GM23338 (cell line): Measurements from ENCODE around the gene NELFE. TPM values are rescaled to one million over a fixed set of nuclear protein-coding genes. Genes with fewer than 3 reads are reported as not detected.
A peak's percentile ranks its signal among the peaks of the same experiment; 100 is the strongest.

Source experiments
- ATAC-seq: fragments of 200-7000 bp; cut with Tn5 transposase; 3 replicates; pipeline ENCODE4 v1.9.1; 2020
- DNase-seq: peaks from one replicate; pipeline ENCODE4 v3.0.0-alpha.2; 2015; ENCODE audit warnings: low spot score
- H2AFZ ChIP-seq: fragments of 200-600 bp; sonication (generic); 2 replicates; pipeline ENCODE4 v1.8.0; 2016; ENCODE audit warnings: antibody characterized with exemption, mild to moderate bottlenecking, moderate library complexity
- H3F3A ChIP-seq: fragments of 200-600 bp; sonication (generic); replicated peaks from 2 replicates; pipeline ENCODE4 v1.8.0; 2017; ENCODE audit warnings: antibody characterized with exemption, mixed run types, low read depth
- H3K27ac ChIP-seq: fragments of 200-600 bp; sonication (generic); 2 replicates; pipeline ENCODE4 v1.6.1; 2016; ENCODE audit warnings: low read depth
- H3K27me3 ChIP-seq: fragments of 200-600 bp; sonication (generic); 2 replicates; pipeline ENCODE4 v1.8.0; 2016; ENCODE audit warnings: mild to moderate bottlenecking, mixed run types, moderate library complexity; ENCODE audit not compliant: insufficient read depth
- H3K36me3 ChIP-seq: fragments of 200-600 bp; sonication (generic); 2 replicates; pipeline ENCODE4 v1.8.0; 2016; ENCODE audit warnings: mild to moderate bottlenecking; ENCODE audit not compliant: insufficient read depth
- H3K4me1 ChIP-seq: fragments of 200-600 bp; sonication (generic); 2 replicates; pipeline ENCODE4 v1.8.0; 2016; ENCODE audit warnings: mild to moderate bottlenecking, moderate library complexity; ENCODE audit not compliant: insufficient read depth
- H3K4me2 ChIP-seq: fragments of 200-600 bp; sonication (generic); 2 replicates; pipeline ENCODE4 v1.7.1; 2017; ENCODE audit warnings: mixed run types
- H3K4me3 ChIP-seq: fragments of 200-600 bp; sonication (generic); 2 replicates; pipeline ENCODE4 v1.6.1; 2016; ENCODE audit warnings: mixed run types
- H3K79me2 ChIP-seq: fragments of 200-600 bp; sonication (generic); replicated peaks from 2 replicates; pipeline ENCODE4 v1.8.0; 2017; ENCODE audit warnings: mild to moderate bottlenecking; ENCODE audit not compliant: insufficient read depth
- H3K9me2 ChIP-seq: fragments of 200-600 bp; sonication (generic); 2 replicates; pipeline ENCODE4 v1.8.0; 2017; ENCODE audit not compliant: insufficient read depth
- H4K20me1 ChIP-seq: fragments of 200-600 bp; sonication (generic); replicated peaks from 2 replicates; pipeline ENCODE4 v1.8.0; 2017; ENCODE audit warnings: mild to moderate bottlenecking; ENCODE audit not compliant: insufficient read depth
- H3K27ac Mint-ChIP-seq: 2 replicates; pipeline ENCODE4 v1.8.0; 2020; ENCODE audit warnings: inconsistent platforms, mild to moderate bottlenecking, moderate library complexity, mixed read lengths
- H3K27me3 Mint-ChIP-seq: 3 replicates; pipeline ENCODE4 v1.8.0; 2022; ENCODE audit warnings: low read depth, mild to moderate bottlenecking, moderate library complexity, mixed read lengths, inconsistent platforms; ENCODE audit not compliant: insufficient read depth, poor library complexity
- H3K36me3 Mint-ChIP-seq: 3 replicates; pipeline ENCODE4 v1.8.0; 2021; ENCODE audit warnings: low read depth, mild to moderate bottlenecking, inconsistent platforms, moderate library complexity, mixed read lengths
- H3K4me1 Mint-ChIP-seq: 3 replicates; pipeline ENCODE4 v1.8.0; 2020; ENCODE audit warnings: mild to moderate bottlenecking, inconsistent platforms, mixed read lengths
- H3K4me3 Mint-ChIP-seq: 3 replicates; pipeline ENCODE4 v1.8.0; 2021; ENCODE audit warnings: moderate library complexity, mild to moderate bottlenecking, inconsistent platforms, mixed read lengths
- H3K9me3 Mint-ChIP-seq: 3 replicates; pipeline ENCODE4 v1.8.0; 2020; ENCODE audit warnings: moderate library complexity, mild to moderate bottlenecking, inconsistent platforms, mixed read lengths
- CREB1 ChIP-seq: fragments of 250-450 bp; sonication (Bioruptor Pico); IDR thresholded peaks from 2 replicates; pipeline ENCODE4 v1.5.0; 2020; ENCODE audit warnings: low read depth, mild to moderate bottlenecking, moderate library complexity
- CTCF ChIP-seq, 2 experiments: fragments of 200-600 bp in 1 of 2; sonication (generic) in 1 of 2; conservative IDR thresholded peaks; 2 replicates each; pipeline versions ENCODE4 v1.5.1 to v1.6.1; 2016 to 2017; ENCODE audit warnings: antibody characterized with exemption in 2 of 2, low read depth in 2 of 2, mild to moderate bottlenecking in 2 of 2, moderate library complexity in 1 of 2
- EZH2 ChIP-seq: fragments of 200-600 bp; sonication (generic); IDR thresholded peaks from one replicate; pipeline ENCODE4 v1.8.0; 2017; ENCODE audit warnings: antibody characterized with exemption, mild to moderate bottlenecking, low read depth; ENCODE audit not compliant: unreplicated experiment
- EZH2phosphoT487 ChIP-seq: fragments of 200-600 bp; sonication (generic); IDR thresholded peaks from one replicate; pipeline ENCODE4 v1.8.1; 2018; ENCODE audit warnings: antibody characterized with exemption; ENCODE audit not compliant: unreplicated experiment
- JUNB ChIP-seq: IDR thresholded peaks from one replicate; pipeline ENCODE4 v1.6.1; 2016; ENCODE audit warnings: antibody characterized with exemption; ENCODE audit not compliant: unreplicated experiment
- NANOG ChIP-seq: IDR thresholded peaks from 2 replicates; pipeline ENCODE4 v1.6.1; 2016; ENCODE audit warnings: antibody characterized with exemption, borderline replicate concordance
- STAT1 ChIP-seq: IDR thresholded peaks from one replicate; pipeline ENCODE4 v1.6.1; 2016; ENCODE audit warnings: antibody characterized with exemption; ENCODE audit not compliant: unreplicated experiment
- ZNF114 ChIP-seq: fragments of 250-450 bp; sonication (Bioruptor Pico); IDR thresholded peaks from 2 replicates; pipeline ENCODE4 v1.5.0; 2020; ENCODE audit warnings: mild to moderate bottlenecking, moderate library complexity
- ZNF331 ChIP-seq: fragments of 250-450 bp; sonication (Bioruptor Pico); IDR thresholded peaks from 2 replicates; pipeline ENCODE4 v1.5.0; 2020; ENCODE audit warnings: low read depth, mild to moderate bottlenecking, moderate library complexity
- ZNF462 ChIP-seq: fragments of 250-450 bp; sonication (Bioruptor Pico); IDR thresholded peaks from 2 replicates; pipeline ENCODE4 v1.5.0; 2020; ENCODE audit warnings: mild to moderate bottlenecking, moderate library complexity
- polyA plus RNA-seq: library from polyadenylated mRNA; unstranded; fragments of >200 nt; fragmentation: Nextera tagmentation; extraction: Ambion mirVana; gene quantifications from 2 replicates; pipeline ENCODE4 v1.2.1, GENCODE V29; 2016
- total RNA-seq: library from RNA; depleted of rRNA; stranded (reverse); fragments of >200 nt; shearing (Covaris generic); gene quantifications from 2 replicates; pipeline ENCODE4 v1.2.3, GENCODE V29; 2014
- TF ChIP-seq, protein P1 (sequence below): IDR thresholded peaks from one replicate; pipeline ENCODE4 v1.6.1; 2018; ENCODE audit warnings: antibody characterized with exemption; ENCODE audit not compliant: unreplicated experiment

NELFE gene
- total and polyA plus RNA-seq, 2 experiments from 2014 or later: 64.0 to 93.4 TPM

DNA sequence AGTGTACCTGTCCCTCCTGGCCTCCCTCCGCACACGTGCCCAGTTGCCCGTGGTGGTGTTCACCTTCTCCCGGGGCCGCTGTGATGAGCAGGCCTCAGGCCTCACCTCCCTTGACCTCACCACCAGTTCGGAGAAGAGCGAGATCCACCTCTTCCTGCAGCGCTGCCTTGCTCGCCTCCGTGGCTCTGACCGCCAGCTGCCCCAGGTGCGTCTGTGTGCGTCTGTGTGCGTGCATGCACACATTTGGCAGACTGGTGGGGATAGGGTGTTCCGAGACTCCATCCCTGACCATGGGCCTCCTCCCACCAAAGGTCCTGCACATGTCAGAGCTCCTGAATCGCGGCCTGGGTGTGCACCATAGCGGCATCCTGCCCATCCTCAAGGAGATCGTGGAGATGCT lies 5.2 kb upstream of the NELFE start:
- TF ChIP-seq EZH2phosphoT487: no peak
- TF ChIP-seq ZNF331 (CRISPR knock-in tag): no peak
- TF ChIP-seq, protein P1, sequence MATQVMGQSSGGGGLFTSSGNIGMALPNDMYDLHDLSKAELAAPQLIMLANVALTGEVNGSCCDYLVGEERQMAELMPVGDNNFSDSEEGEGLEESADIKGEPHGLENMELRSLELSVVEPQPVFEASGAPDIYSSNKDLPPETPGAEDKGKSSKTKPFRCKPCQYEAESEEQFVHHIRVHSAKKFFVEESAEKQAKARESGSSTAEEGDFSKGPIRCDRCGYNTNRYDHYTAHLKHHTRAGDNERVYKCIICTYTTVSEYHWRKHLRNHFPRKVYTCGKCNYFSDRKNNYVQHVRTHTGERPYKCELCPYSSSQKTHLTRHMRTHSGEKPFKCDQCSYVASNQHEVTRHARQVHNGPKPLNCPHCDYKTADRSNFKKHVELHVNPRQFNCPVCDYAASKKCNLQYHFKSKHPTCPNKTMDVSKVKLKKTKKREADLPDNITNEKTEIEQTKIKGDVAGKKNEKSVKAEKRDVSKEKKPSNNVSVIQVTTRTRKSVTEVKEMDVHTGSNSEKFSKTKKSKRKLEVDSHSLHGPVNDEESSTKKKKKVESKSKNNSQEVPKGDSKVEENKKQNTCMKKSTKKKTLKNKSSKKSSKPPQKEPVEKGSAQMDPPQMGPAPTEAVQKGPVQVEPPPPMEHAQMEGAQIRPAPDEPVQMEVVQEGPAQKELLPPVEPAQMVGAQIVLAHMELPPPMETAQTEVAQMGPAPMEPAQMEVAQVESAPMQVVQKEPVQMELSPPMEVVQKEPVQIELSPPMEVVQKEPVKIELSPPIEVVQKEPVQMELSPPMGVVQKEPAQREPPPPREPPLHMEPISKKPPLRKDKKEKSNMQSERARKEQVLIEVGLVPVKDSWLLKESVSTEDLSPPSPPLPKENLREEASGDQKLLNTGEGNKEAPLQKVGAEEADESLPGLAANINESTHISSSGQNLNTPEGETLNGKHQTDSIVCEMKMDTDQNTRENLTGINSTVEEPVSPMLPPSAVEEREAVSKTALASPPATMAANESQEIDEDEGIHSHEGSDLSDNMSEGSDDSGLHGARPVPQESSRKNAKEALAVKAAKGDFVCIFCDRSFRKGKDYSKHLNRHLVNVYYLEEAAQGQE: no peak
- no peak for TF ChIP-seq ZNF114 (CRISPR knock-in tag)
- no peak for TF ChIP-seq CREB1
- no peak for TF ChIP-seq STAT1
- TF ChIP-seq CTCF (conservative IDR thresholded peaks at IDR 0.05; ENCODE audit: low read depth in 2 of 2): no peak
- no peak for TF ChIP-seq NANOG
- TF ChIP-seq JUNB: no peak
- H3K27ac Mint-ChIP-seq: no peak overlapping the region; the same call in 1 of the 2 replicates

GRCh38 chr6:31961616-31962015 lies 2.8 kb upstream of the NELFE start:
- no peak overlapping the region for H3K27ac Mint-ChIP-seq
- H3K4me3 Mint-ChIP-seq: 0 out of 3 replicates have a peak overlapping the region, but pooled peaks have one; percentile 12
- Histone ChIP-seq H4K20me1 (no peaks in the 10 kb centered on the region; the same call in 1 of the 2 replicates), H3K4me2 (no peak overlapping the region), H3K79me2 (peaks cover 28% of the 10 kb centered on the region), H3K27me3 (no peaks in the 10 kb centered on the region), H3F3A (no peaks in the 10 kb centered on the region), H3K4me1 (peaks cover 15% of the 10 kb centered on the region; the same call in 1 of the 2 replicates), H3K9me2 (no peaks in the 10 kb centered on the region), H3K4me3 (no peak overlapping the region), H2AFZ (no peak overlapping the region), H3K36me3 (peaks cover 16% of the 10 kb centered on the region), H3K27ac (no peak overlapping the region)
- peaks cover 73% of the 10 kb centered on the region for H3K36me3 Mint-ChIP-seq
- DNase-seq: no peak
- peaks cover 2% of the 10 kb centered on the region for H3K27me3 Mint-ChIP-seq
- peaks cover 12% of the 10 kb centered on the region for H3K4me1 Mint-ChIP-seq
- ATAC-seq: no peak
- H3K9me3 Mint-ChIP-seq: peaks cover 2% of the 10 kb centered on the region; the same call in 1 of the 3 replicates
- no peak for TF ChIP-seq EZH2
- no peak for TF ChIP-seq ZNF462
- TF ChIP-seq JUNB: no peak

More for the DNA sequence above, 5.2 kb upstream of the NELFE start:
- H3K4me2 ChIP-seq: no peak overlapping the region
- DNase-seq (no peak), ATAC-seq (no peak)
- no peaks in the 10 kb centered on the region; the same call in 1 of the 2 replicates for H4K20me1 ChIP-seq
- H3K27me3 Mint-ChIP-seq: peaks cover 2% of the 10 kb centered on the region
- no peaks in the 10 kb centered on the region for H3K9me2 ChIP-seq
- H3K27ac ChIP-seq: no peak overlapping the region
- H3F3A ChIP-seq: no peaks in the 10 kb centered on the region
- no peak overlapping the region for H3K4me3 Mint-ChIP-seq
- H3K27me3 ChIP-seq: no peaks in the 10 kb centered on the region
- H2AFZ ChIP-seq: no peak overlapping the region
- H3K79me2 ChIP-seq: peaks cover 10% of the 10 kb centered on the region
- 0 out of 2 replicates have a peak, but pooled peaks cover 7% of the 10 kb centered on the region for H3K4me1 ChIP-seq
- peaks cover 2% of the 10 kb centered on the region; the same call in 1 of the 3 replicates for H3K9me3 Mint-ChIP-seq
- H3K4me1 Mint-ChIP-seq: peaks cover 5% of the 10 kb centered on the region; the same call in 2 of the 3 replicates
- peaks cover 76% of the 10 kb centered on the region for H3K36me3 Mint-ChIP-seq
- peaks cover 14% of the 10 kb centered on the region for H3K36me3 ChIP-seq
- H3K4me3 ChIP-seq: no peak overlapping the region
